DMS114 treated with DMSO at 0.1 percent for 48 hours (cell line): ENCODE results near the gene OR56A1.

Experiments used
- DNase-seq: peaks from one replicate; lab custom pipeline; 2025; ENCODE audit not compliant: unreplicated experiment; lab: John Stamatoyannopoulos, UW

OR56A1 gene

DNA sequence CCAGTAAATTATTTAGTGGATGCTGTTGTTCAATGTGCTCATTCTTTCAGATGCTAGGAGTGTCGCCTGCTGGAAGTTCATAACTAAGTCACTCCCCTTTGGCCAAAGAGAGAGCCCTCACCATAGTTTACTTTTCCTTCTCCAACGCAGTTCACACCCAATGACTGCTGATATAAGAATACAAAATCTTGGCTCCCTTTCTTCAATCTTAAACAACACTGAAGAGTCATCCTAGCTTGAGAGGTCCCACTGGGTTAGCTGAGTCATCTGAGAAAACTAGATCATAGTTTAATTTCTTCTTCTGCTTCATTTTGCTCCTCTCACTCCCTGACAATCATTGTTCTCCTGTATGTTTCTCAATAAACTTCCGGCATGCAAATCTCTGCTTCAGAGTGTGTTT, 38.4 kb downstream of the OR56A1 start:
- no peak for DNase-seq

DNA sequence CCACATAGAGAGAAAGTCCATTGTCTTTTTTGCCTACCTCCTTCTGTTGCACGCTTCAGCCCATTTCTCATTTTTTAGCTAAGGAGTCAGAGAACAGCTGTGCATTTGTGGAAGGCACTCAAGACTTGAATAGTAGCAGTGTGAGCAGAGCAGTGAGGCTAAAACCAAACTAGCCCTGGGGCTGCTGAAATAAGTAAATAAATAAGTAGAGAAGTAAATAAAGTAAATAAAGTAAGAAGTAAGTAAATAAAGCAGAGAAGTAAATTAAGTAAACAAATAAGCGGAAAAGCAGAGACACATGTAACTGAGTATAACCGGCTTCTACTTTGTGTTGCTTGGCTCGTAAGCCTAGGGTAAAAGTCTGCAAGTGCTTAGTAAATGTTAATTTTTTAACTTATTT, 41.4 kb downstream of the OR56A1 start:
- no peak for DNase-seq

DNA sequence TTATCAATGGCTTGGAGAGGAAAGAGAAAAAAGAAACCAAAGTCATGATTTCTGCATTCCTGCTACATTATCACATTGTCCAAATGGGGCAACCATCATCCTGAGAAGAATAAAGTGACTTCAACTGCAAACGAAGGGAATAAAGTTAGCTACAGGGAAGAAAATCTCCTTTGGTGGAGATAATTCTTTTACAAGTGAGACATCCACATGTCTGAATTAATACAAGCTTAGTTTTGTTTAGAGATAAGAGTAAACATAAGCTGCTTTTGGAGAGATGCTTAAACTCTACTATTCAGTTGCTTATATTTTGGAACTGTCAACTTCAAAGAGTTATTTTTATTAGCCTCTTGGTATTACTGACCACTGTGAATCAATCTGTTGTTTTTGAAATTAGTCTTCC, 43.7 kb downstream of the OR56A1 start, which contains the start of gene OR52L1:
Gene OR52L1, minus strand, starts transcription at position 101 of the 400 bp plus-strand sequence. Its CDS starts 55 bp downstream, at position 46.
- DNase-seq, result no peak

DNA sequence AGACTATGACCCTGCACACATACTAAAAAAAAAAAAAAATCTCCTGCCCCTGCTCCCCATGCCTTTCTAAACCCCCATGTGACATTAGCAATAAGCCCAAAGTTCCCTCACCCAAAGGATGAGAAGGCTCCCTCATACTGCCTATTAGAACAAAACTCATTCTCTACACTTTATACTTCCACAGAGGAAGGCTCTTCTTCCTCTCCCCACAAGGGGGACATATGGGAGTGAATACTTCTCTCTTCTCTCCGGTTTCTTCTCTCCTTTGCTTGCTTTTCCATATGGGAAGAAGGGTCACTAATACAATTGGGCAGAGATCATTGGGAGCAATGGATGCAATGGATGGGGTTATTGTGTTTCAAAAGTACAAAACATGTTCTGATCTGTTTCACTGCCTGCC, 47.1 kb downstream of the OR56A1 start:
- DNase-seq, result no peak

DNA sequence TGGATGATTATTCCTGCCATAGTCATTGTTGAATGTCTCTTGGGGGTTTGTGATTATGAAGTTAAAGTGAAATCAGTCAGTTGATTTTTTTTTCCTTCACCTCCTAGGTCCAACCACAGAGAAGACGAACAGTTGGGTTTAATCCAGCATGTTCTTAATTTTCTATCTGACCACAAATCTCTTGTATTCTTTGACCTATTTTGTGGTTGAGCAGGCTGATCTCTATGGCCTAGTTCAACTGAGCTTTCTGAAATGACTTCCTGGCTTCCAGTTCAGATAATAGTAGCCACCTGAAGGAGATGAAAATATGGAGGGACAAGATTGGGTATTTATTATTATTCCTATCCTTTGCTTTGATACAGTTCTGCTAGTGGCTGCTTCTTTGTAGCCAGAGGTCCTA, 57.0 kb downstream of the OR56A1 start:
- DNase-seq, result no peak
